ENCODE data around the gene GRID1.

Gene GRID1

DNA sequence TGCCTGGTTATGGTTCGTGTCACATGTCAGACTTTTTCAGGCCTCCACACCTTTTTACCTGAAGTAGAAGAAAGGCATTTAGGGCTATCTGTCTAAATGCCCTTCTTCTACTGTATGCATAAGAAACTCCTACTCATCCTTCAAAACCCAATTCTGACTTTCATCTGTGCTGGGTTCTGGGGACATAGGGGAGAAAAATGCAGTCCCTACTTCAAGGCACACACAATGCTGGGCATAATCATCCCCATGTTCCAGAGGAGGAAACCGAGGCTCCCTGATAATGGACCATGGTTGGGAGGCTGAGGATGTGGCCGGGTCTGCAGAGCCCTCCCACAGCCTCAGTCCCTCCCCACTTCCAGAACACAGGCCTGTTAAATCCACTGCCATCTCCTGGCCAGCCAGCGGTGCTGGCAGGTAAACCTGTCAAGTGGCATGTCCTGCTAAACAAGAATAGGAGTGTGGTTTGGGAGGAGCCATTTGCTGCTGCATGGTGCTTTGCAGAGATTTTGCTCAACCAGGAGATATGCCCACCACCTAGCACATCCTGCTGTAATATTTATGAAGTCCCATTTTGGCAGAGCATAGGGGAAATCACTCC, 32.0 kb downstream of the GRID1 start:
- H3K36me3 ChIP-seq (ENCODE audit: control insufficient read depth in 2 of 2, insufficient read depth in 1 of 2, low read length in 2 of 2), result no peaks in the 10 kb centered on the region
- CTCF ChIA-PET, result interaction anchor here (1.0 kb wide), 1 partner anchor 11 kb away, joined by 3 read pairs; no protein-coding TSS in a partner anchor

DNA sequence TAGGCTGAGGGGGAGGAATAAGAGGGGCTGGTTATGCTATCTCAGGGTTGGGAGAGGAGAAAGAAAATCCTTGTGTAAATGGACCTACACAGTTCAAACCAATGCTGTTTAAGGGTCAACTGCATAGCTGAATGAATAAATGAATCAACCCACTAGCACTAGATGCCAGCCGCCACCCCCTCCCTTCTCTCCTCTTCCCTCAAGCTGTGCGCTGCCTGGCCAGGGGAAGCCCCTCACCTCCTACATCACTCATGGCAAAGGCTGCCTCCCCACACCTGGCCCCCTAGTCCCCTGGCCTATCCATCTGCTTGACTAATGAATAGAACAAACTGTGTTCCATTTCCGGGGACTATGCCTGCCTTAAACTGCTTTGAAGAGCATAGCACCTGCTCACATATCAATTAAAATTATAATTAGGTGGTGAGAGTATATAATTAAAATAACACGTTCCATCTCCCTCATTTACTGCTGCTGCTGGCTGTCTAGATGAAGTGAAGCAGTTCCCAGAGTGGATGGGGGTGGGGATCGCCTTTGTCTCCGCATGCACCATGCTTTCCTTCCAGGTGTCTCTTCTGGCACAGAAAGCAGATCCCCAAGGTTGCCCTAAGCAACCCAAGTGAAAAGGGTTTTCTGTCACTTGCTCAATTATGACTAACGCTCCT, 32.6 kb downstream of the GRID1 start:
- Histone ChIP-seq H3K4me1 (ENCODE audit: control insufficient read depth, insufficient read depth, low read length) (no peaks in the 10 kb centered on the region), H3K36me3 (ENCODE audit: control insufficient read depth in 2 of 2, insufficient read depth in 1 of 2, low read length in 2 of 2) (no peaks in the 10 kb centered on the region), H3K9me3 (ENCODE audit: control insufficient read depth, insufficient read depth, low read depth, low read length) (no peaks in the 10 kb centered on the region), H3K27ac (ENCODE audit: extremely low read depth, low read depth, low read length) (no peak overlapping the region), H3K4me3 (ENCODE audit: low read depth, low read length) (no peak overlapping the region)
- ChIA-PET POLR2A (no interaction called here), CTCF (no interaction called here)
- TF ChIP-seq ZNF175 (tag by site-specific recombination; IDR thresholded peaks at IDR 0.05) (no peak), ZNF654 (tag by site-specific recombination; IDR thresholded peaks at IDR 0.05; ENCODE audit: low read depth) (no peak), EGR2 (tag by site-specific recombination; IDR thresholded peaks at IDR 0.05; ENCODE audit: low read depth) (peak; percentile 55; the same call in 1 of the 2 replicates), ZSCAN16 (tag by site-specific recombination; IDR thresholded peaks at IDR 0.05) (no peak)
- TF ChIP-seq, protein P1, sequence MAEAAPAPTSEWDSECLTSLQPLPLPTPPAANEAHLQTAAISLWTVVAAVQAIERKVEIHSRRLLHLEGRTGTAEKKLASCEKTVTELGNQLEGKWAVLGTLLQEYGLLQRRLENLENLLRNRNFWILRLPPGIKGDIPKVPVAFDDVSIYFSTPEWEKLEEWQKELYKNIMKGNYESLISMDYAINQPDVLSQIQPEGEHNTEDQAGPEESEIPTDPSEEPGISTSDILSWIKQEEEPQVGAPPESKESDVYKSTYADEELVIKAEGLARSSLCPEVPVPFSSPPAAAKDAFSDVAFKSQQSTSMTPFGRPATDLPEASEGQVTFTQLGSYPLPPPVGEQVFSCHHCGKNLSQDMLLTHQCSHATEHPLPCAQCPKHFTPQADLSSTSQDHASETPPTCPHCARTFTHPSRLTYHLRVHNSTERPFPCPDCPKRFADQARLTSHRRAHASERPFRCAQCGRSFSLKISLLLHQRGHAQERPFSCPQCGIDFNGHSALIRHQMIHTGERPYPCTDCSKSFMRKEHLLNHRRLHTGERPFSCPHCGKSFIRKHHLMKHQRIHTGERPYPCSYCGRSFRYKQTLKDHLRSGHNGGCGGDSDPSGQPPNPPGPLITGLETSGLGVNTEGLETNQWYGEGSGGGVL (tag by site-specific recombination; IDR thresholded peaks at IDR 0.05), result no peak

More for the DNA sequence above, 32.0 kb downstream of the GRID1 start:
- Histone ChIP-seq H3K4me3 (ENCODE audit: low read depth, low read length) (no peak overlapping the region), H3K4me1 (ENCODE audit: control insufficient read depth, insufficient read depth, low read length) (no peaks in the 10 kb centered on the region), H3K27ac (ENCODE audit: extremely low read depth, low read depth, low read length) (no peak overlapping the region), H3K9me3 (ENCODE audit: control insufficient read depth, insufficient read depth, low read depth, low read length) (no peaks in the 10 kb centered on the region)
- TF ChIP-seq ZFP3 (tag by site-specific recombination; IDR thresholded peaks at IDR 0.05; ENCODE audit: low read depth) (peak; percentile 88), ZNF600 (tag by site-specific recombination; IDR thresholded peaks at IDR 0.05) (peak; percentile 73), ZFP69B (tag by site-specific recombination; IDR thresholded peaks at IDR 0.05) (no peak)
- POLR2A ChIA-PET, result no interaction called here

- H3K4me1 ChIP-seq (ENCODE audit: control insufficient read depth, insufficient read depth, low read length), result no peaks in the 10 kb centered on the region
- TF ChIP-seq ZNF362 (tag by site-specific recombination; IDR thresholded peaks at IDR 0.05), result no peak
- no peak for TF ChIP-seq ZNF48 (tag by site-specific recombination; IDR thresholded peaks at IDR 0.05)
- TF ChIP-seq PATZ1 (tag by site-specific recombination; IDR thresholded peaks at IDR 0.05), result no peak
- no peaks in the 10 kb centered on the region for H3K9me3 ChIP-seq (ENCODE audit: control insufficient read depth, insufficient read depth, low read depth, low read length)
- POLR2A ChIA-PET, result no interaction called here
- no peak overlapping the region for H3K27ac ChIP-seq (ENCODE audit: extremely low read depth, low read depth, low read length)
- no peak overlapping the region for H3K4me3 ChIP-seq (ENCODE audit: low read depth, low read length)
- CTCF ChIA-PET, result no interaction called here
- H3K36me3 ChIP-seq (ENCODE audit: control insufficient read depth in 2 of 2, insufficient read depth in 1 of 2, low read length in 2 of 2), result no peaks in the 10 kb centered on the region
Observed at GRCh38 chr10:86331861-86332260, 34.7 kb downstream of the GRID1 start.
